ENCODE measurements around the gene SAMD10. TPM values are rescaled to one million over a fixed set of nuclear protein-coding genes. Genes with fewer than 3 reads are reported as not detected.

Gene SAMD10
- total and polyA plus RNA-seq, 2 of the 8 experiments (the other 6 are each of a cell fraction or from before 2014, with no cell fraction given), result 3.0 to 5.2 TPM

DNA sequence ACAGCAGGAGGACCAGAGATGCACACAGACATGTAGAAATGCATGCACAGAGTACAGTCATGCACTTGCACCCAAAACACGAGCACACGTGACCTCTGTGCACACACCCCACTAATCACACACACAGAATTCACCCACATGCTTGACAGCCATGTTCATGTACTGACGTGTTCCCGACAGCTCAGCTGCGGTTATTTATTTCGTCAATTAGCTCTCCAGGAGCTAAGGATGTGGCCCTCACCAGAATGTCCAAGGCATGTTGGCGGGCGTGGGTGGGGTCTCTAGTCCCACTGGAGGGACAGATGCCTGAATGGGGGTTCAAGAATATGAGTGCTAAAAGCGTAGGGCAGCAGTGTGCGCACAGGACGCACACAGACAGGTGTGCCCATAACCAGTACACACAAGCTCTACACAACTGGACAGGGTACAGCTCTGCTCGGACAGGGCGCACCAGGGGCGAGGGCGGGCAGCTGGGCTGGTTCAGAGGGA is 919 bp upstream of the SAMD10 start:
- H3K23me2 ChIP-seq (ENCODE audit: low read depth, low read length), result peaks cover 14% of the 10 kb centered on the region
- peak overlapping the region; percentile 62 to 89 for H3K4me2 ChIP-seq (ENCODE audit: insufficient read depth in 1 of 2, low read depth in 2 of 2, low read length in 2 of 2)
- H2BK20ac ChIP-seq (ENCODE audit: low read length), result peak overlapping the region; percentile 3; the same call in 1 of the 2 replicates
- FAIRE-seq, result no peak
- H3K4me1 ChIP-seq (replicated peaks in 1 of 4; ENCODE audit: control insufficient read depth in 3 of 4, insufficient read depth in 4 of 4, low read length in 3 of 4), result peaks cover 4 to 24% (median 12%) of the 10 kb centered on the region in 4 experiments; a peak in 6 of 7 replicates
- H3K36me3 ChIP-seq (ENCODE audit: control insufficient read depth in 2 of 4, insufficient read depth in 4 of 4, low read length in 3 of 4), result peaks cover 2 to 15% (median 10%) of the 10 kb centered on the region in 4 experiments; a peak in 7 of 8 replicates
- CTCF ChIA-PET (ENCODE audit: partially characterized antibody), result interaction anchor here (0.6 to 2.0 kb wide), 37 partner anchors 10 to 457 kb away, joined by 3 to 17 read pairs (median 4); partner anchors contain the start of genes C20orf204, LKAAEAR1, TCEA2 and TPD52L2
- no peak overlapping the region for H3K14ac ChIP-seq (ENCODE audit: insufficient read length)
- H4K8ac ChIP-seq (ENCODE audit: extremely low read depth, insufficient read depth, low read length), result peak overlapping the region; percentile 76
- peak overlapping the region; percentile 80; the same call in 1 of the 2 replicates for H2AFZ ChIP-seq (ENCODE audit: low read length)
- H3K9ac ChIP-seq (replicated peaks in 1 of 4; ENCODE audit: extremely low read depth in 1 of 4, low read depth in 3 of 4, low read length in 3 of 4), result no peak overlapping the region
- H2BK12ac ChIP-seq (ENCODE audit: low read depth, low read length), result peak overlapping the region; percentile 52; the same call in 1 of the 2 replicates
- H4K91ac ChIP-seq (replicated peaks; ENCODE audit: insufficient read length, low read length), result peak overlapping the region; percentile 99
- H2AK5ac ChIP-seq (ENCODE audit: low read depth, low read length), result peak overlapping the region; percentile 70; the same call in 1 of the 2 replicates
- H4K20me1 ChIP-seq (replicated peaks in 1 of 2; ENCODE audit: control insufficient read depth in 1 of 2, insufficient read depth in 2 of 2, low read length in 2 of 2), result peaks cover 2 to 12% of the 10 kb centered on the region in 2 experiments
- POLR2A ChIA-PET (ENCODE audit: partially characterized antibody), result interaction anchor here (0.7 to 1.9 kb wide), 17 partner anchors 10 to 242 kb away, joined by 3 to 13 read pairs (median 3); partner anchors contain the start of genes TPD52L2 and UCKL1
- DNase-seq (ENCODE audit: low read depth in 1 of 2, low spot score in 2 of 2), result no peak
- H2BK15ac ChIP-seq (ENCODE audit: low read length), result peak overlapping the region; percentile 34; the same call in 1 of the 2 replicates
- H2BK5ac ChIP-seq (ENCODE audit: low read depth, low read length), result no peak overlapping the region
- peak overlapping the region; percentile 96 for H3K4ac ChIP-seq (replicated peaks; ENCODE audit: insufficient read length, low read depth, low read length)
- H3K18ac ChIP-seq (ENCODE audit: extremely low read depth, low read length), result 0 out of 2 replicates have a peak overlapping the region, but pooled peaks have one; percentile 52
- H3K79me1 ChIP-seq (ENCODE audit: low read depth, low read length), result peaks cover 4% of the 10 kb centered on the region; the same call in 1 of the 2 replicates
- H4K5ac ChIP-seq (ENCODE audit: insufficient read length, low read depth, low read length), result peak overlapping the region; percentile 29
- peak overlapping the region; percentile 68 to 89 (median 83); a peak in 6 of 8 replicates for H3K4me3 ChIP-seq (ENCODE audit: extremely low read depth in 1 of 4, insufficient read depth in 2 of 4, low read depth in 3 of 4, low read length in 4 of 4)
- peak overlapping the region; percentile 72 for H2BK120ac ChIP-seq (replicated peaks; ENCODE audit: low read depth, low read length)
- 83% methylated on average over 15 of the region's 15 CpGs; no CpG with 5 or more reads in 1 of the 2 experiments for WGBS, 2 experiments (ENCODE audit: extremely low coverage in 1 of 2, insufficient coverage in 1 of 2, insufficient read length in 1 of 2, insufficient replicate concordance in 2 of 2, low coverage in 1 of 2, low lambda C conversion rate in 2 of 2, missing lambda C conversion rate in 1 of 2)
- H3K56ac ChIP-seq (replicated peaks; ENCODE audit: insufficient read length, low read depth, low read length), result peak overlapping the region; percentile 9
- peaks cover 0 to 9% (median 2%) of the 10 kb centered on the region in 4 experiments; a peak in 3 of 7 replicates for H3K27me3 ChIP-seq (replicated peaks in 1 of 4; ENCODE audit: control insufficient read depth in 3 of 4, extremely low read depth in 1 of 4, insufficient read depth in 3 of 4, low read length in 3 of 4)
- H3K27ac ChIP-seq (ENCODE audit: low read depth, low read length), result no peak overlapping the region
- peaks cover 0 to 20% of the 10 kb centered on the region in 2 experiments; a peak in 3 of 4 replicates for H3K79me2 ChIP-seq (ENCODE audit: control insufficient read depth in 1 of 2, insufficient read depth in 2 of 2, low read length in 2 of 2)
- H3K9me3 ChIP-seq (ENCODE audit: insufficient read depth in 2 of 2, low read depth in 1 of 2, low read length in 1 of 2), result no peaks in the 10 kb centered on the region
- H3K23ac ChIP-seq (ENCODE audit: insufficient read length), result no peak overlapping the region
- TF ChIP-seq YY1 (IDR thresholded peaks at IDR 0.05; ENCODE audit: low read depth, low read length) (no peak), EGR1 (IDR thresholded peaks at IDR 0.05; ENCODE audit: borderline replicate concordance, low read depth, low read length) (no peak), SRF (IDR thresholded peaks at IDR 0.05; ENCODE audit: low read depth, low read length) (no peak), TAF7 (optimal IDR thresholded peaks at IDR 0.05; ENCODE audit: borderline replicate concordance, low read depth, low read length) (no peak), SIN3A (conservative IDR thresholded peaks at IDR 0.05 in 1 of 2, IDR thresholded peaks at IDR 0.05 in 1 of 2; ENCODE audit: low read depth in 1 of 2, low read length in 2 of 2) (no peak), RAD21 (IDR thresholded peaks at IDR 0.05 in 1 of 2, conservative IDR thresholded peaks at IDR 0.05 in 1 of 2; ENCODE audit: low read depth in 2 of 2, low read length in 2 of 2) (no peak), ASH2L (IDR thresholded peaks at IDR 0.05; ENCODE audit: low read length) (no peak)
- TF ChIP-seq, protein P1, sequence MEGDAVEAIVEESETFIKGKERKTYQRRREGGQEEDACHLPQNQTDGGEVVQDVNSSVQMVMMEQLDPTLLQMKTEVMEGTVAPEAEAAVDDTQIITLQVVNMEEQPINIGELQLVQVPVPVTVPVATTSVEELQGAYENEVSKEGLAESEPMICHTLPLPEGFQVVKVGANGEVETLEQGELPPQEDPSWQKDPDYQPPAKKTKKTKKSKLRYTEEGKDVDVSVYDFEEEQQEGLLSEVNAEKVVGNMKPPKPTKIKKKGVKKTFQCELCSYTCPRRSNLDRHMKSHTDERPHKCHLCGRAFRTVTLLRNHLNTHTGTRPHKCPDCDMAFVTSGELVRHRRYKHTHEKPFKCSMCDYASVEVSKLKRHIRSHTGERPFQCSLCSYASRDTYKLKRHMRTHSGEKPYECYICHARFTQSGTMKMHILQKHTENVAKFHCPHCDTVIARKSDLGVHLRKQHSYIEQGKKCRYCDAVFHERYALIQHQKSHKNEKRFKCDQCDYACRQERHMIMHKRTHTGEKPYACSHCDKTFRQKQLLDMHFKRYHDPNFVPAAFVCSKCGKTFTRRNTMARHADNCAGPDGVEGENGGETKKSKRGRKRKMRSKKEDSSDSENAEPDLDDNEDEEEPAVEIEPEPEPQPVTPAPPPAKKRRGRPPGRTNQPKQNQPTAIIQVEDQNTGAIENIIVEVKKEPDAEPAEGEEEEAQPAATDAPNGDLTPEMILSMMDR (IDR thresholded peaks at IDR 0.05; ENCODE audit: control extremely low read depth in 1 of 3, insufficient read depth in 1 of 3, low read depth in 1 of 3, low read length in 3 of 3), result no peak

All from H1 (cell line).